Sigmoid colon (tissue), 7 donors: ENCODE results near the gene ASXL1. TPM values are rescaled to one million over a fixed set of nuclear protein-coding genes. Genes with fewer than 3 reads are reported as not detected.

Source experiments
- DNase-seq: peaks from one replicate; pipeline ENCODE4 v3.0.0-alpha.2; 2019
- H3K27ac ChIP-seq, 4 donors: fragments of 200-600 bp; sonication (generic); one replicate each; pipeline ENCODE4 v1.5.1; 2016 to 2019; ENCODE audit warnings: mild to moderate bottlenecking in 1 of 4
- H3K27me3 ChIP-seq, 3 donors: fragments of 200-600 bp; sonication (generic); one replicate each; pipeline ENCODE4 v1.5.1; 2019; ENCODE audit warnings: mild to moderate bottlenecking in 1 of 3
- H3K36me3 ChIP-seq, 4 donors: fragments of 200-600 bp; sonication (generic); one replicate each; pipeline ENCODE4 v1.5.1; 2016 to 2019
- H3K4me1 ChIP-seq, 4 donors: fragments of 200-600 bp; sonication (generic); one replicate each; pipeline ENCODE4 v1.5.1; 2017 to 2019
- H3K4me3 ChIP-seq, 4 donors: fragments of 200-600 bp; sonication (generic); one replicate each; pipeline ENCODE4 v1.5.1; 2017 to 2019; ENCODE audit warnings: mild to moderate bottlenecking in 2 of 4, moderate library complexity in 1 of 4
- H3K9me3 ChIP-seq, 4 donors: fragments of 200-600 bp in 3 of 4; sonication (generic) in 3 of 4; one replicate each; pipeline versions ENCODE4 v1.5.1 to v1.6.1; 2013 to 2019
- EP300 ChIP-seq, 4 donors: sonication (generic); formaldehyde crosslinking; IDR thresholded peaks; one replicate each; pipeline ENCODE4 v1.6.1; 2017; ENCODE audit warnings: antibody characterized with exemption in 4 of 4
- POLR2A ChIP-seq, 2 donors: fragments of 450-650 bp; IDR thresholded peaks; one replicate each; pipeline ENCODE4 v1.6.1; 2016; ENCODE audit warnings: antibody characterized with exemption in 2 of 2, mild to moderate bottlenecking in 2 of 2, moderate library complexity in 2 of 2
- POLR2AphosphoS5 ChIP-seq, 4 donors: sonication (generic); formaldehyde crosslinking; IDR thresholded peaks; one replicate each; pipeline ENCODE4 v1.6.1; 2017; ENCODE audit warnings: antibody characterized with exemption in 4 of 4
- WGBS, 2 donors: extraction: QIAGEN DNeasy Blood & Tissue Kit; methylation state at CpG; one replicate each; pipeline ENCODE4 v1.1.7; 2013; 5-methylcytosine and 5-hydroxymethylcytosine counted together
- intact Hi-C: fragments of 100-400 bp; cut with DNase I; formaldehyde crosslinking; loops from one replicate; pipeline ENCODE4 v1.15.1; 2023
- polyA plus RNA-seq, 3 donors: library from polyadenylated mRNA; stranded (reverse); fragments of 200-250 nt; gene quantifications; one replicate each; pipeline ENCODE4 v1.2.3, GENCODE V29; 2013
- total RNA-seq, 4 donors: library from RNA; depleted of rRNA; stranded (reverse); fragments of >200 nt; gene quantifications; one replicate each; pipeline ENCODE4 v1.1.0, GENCODE V29; 2016
- TF ChIP-seq, protein P1 (sequence below), 4 experiments: fragments of 450-650 bp in 3 of 4; fragments of 200-600 bp in 1 of 4; IDR thresholded peaks; one replicate each; pipeline ENCODE4 v1.5.1; 2016 to 2019; ENCODE audit warnings: antibody characterized with exemption in 4 of 4, mild to moderate bottlenecking in 3 of 4, moderate library complexity in 2 of 4
- donor health status: healthy with polysubstance abuse.
- donor health status: Bipolar disorder and iron deficiency.
- donor health status: healthy.

The ASXL1 gene
- total and polyA plus RNA-seq, 7 donors: 6.0 to 102 (median 46.7) TPM

DNA sequence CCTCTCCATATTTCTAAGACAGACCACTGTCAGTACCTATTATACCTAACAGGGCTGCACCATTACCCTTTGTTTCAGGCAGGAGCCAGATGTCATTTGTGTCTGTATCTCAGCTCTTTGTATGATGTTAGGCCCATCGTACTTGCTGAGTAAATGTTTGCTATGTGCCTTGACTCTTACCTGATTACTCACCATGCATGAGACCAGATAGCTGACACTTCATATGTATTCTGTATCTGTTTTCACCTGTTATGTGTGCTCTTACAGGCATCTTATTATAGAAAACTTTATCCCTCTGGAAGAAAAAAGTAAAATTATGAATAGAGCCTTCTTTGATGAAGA lies 31.7 kb upstream of the ASXL1 start:
- TF ChIP-seq POLR2A (IDR thresholded peaks at IDR 0.05): no peak
- no peak for TF ChIP-seq POLR2AphosphoS5 (IDR thresholded peaks at IDR 0.05)
- no peak for TF ChIP-seq EP300 (IDR thresholded peaks at IDR 0.05)
- TF ChIP-seq, protein P1, sequence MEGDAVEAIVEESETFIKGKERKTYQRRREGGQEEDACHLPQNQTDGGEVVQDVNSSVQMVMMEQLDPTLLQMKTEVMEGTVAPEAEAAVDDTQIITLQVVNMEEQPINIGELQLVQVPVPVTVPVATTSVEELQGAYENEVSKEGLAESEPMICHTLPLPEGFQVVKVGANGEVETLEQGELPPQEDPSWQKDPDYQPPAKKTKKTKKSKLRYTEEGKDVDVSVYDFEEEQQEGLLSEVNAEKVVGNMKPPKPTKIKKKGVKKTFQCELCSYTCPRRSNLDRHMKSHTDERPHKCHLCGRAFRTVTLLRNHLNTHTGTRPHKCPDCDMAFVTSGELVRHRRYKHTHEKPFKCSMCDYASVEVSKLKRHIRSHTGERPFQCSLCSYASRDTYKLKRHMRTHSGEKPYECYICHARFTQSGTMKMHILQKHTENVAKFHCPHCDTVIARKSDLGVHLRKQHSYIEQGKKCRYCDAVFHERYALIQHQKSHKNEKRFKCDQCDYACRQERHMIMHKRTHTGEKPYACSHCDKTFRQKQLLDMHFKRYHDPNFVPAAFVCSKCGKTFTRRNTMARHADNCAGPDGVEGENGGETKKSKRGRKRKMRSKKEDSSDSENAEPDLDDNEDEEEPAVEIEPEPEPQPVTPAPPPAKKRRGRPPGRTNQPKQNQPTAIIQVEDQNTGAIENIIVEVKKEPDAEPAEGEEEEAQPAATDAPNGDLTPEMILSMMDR (IDR thresholded peaks at IDR 0.05): no peak
- no peak for DNase-seq
- Histone ChIP-seq H3K27ac (no peak overlapping the region), H3K4me1 (peaks cover 0 to 8% (median 0%) of the 10 kb centered on the region in 4 donors), H3K9me3 (no peaks in the 10 kb centered on the region), H3K36me3 (peaks cover 8 to 31% (median 15%) of the 10 kb centered on the region in 4 donors), H3K27me3 (no peaks in the 10 kb centered on the region), H3K4me3 (no peak overlapping the region)
- intact Hi-C loops: no loop called here
- 16 to 66% methylated on average over 1 of the region's 1 CpG for WGBS, 2 donors

DNA sequence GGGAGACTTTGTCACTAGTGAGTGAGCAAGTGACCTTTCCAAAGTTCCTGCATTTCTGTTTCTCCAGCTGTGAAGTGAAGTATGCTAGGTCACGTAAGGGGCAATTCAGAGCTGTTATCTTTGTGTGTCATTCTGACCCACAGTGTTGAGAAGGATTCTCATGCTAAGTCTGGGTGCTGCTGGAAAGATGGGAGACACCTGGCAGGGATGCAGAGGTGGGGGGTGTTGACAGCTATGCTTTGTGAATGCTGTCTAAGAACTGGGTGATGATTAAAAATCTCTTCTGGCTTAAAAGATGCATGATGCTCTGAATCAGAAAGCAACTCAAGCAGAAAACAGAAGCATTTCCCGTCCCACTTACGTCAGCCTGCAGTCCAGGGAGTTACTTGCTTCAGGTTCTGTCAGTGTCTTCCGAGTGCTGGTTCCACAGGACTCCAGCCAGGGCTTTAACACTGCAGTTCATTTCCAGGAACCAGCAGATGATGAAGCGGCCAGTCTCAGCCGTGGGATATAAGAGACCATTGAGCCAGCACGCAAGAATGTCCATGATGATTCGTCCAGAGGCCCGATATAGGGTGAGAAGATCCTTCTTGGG lies 30.9 kb upstream of the ASXL1 start:
- H3K27ac ChIP-seq: no peak overlapping the region
- 96 to 97% methylated on average over 9 of the region's 9 CpGs for WGBS, 2 donors
- no peak for DNase-seq
- peaks cover 0 to 8% (median 0%) of the 10 kb centered on the region in 4 donors for H3K4me1 ChIP-seq
- intact Hi-C loops: no loop called here
- H3K4me3 ChIP-seq: no peak overlapping the region
- TF ChIP-seq, protein P1 (IDR thresholded peaks at IDR 0.05): no peak
- TF ChIP-seq POLR2A (IDR thresholded peaks at IDR 0.05): no peak
- no peak for TF ChIP-seq EP300 (IDR thresholded peaks at IDR 0.05)
- no peak for TF ChIP-seq POLR2AphosphoS5 (IDR thresholded peaks at IDR 0.05)
- peaks cover 10 to 38% (median 15%) of the 10 kb centered on the region in 4 donors for H3K36me3 ChIP-seq
- no peaks in the 10 kb centered on the region for H3K9me3 ChIP-seq
- no peaks in the 10 kb centered on the region for H3K27me3 ChIP-seq

DNA sequence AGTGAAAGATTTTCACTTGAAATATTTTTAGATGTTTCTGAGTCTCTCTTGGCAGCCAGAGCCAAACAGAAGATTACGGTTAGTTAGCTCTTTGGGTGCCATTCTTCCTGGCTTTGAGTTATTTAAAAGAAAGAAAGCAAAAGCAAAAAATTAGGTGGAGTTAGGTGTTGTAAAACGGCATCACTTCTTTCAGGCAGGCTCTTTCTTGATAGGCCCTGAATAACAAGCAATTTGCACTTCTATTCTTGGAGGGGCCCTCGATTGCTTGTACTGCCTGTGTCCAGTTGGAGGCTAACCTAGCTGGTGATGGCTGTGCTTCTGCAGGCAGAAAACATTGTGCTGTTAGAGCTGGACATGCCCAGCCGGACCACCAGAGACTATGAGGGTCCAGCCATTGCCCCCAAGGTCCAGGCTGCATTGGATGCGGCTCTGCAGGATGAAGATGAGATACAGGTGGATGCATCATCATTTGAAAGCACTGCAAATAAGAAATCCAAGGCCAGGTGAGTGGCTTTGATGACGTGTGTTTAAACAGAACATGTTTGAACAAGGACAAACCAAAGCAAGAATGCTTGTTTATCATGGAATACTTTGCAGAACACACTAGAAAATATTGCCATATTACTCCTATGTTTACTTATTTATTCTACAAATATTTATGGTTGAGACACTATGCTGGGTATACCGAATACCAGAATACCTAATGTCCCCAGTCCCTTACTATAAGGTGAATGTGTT lies 28.1 kb upstream of the ASXL1 start:
- Histone ChIP-seq H3K27ac (no peak overlapping the region), H3K4me3 (no peak overlapping the region), H3K27me3 (no peaks in the 10 kb centered on the region), H3K4me1 (peaks cover 0 to 13% (median 0%) of the 10 kb centered on the region in 4 donors), H3K9me3 (no peaks in the 10 kb centered on the region), H3K36me3 (peaks cover 10 to 45% (median 15%) of the 10 kb centered on the region in 4 donors)
- intact Hi-C loops: loop anchor here (10.0 kb wide), 1 partner anchor 325 kb away; no protein-coding TSS in a partner anchor
- TF ChIP-seq EP300 (IDR thresholded peaks at IDR 0.05): no peak
- TF ChIP-seq, protein P1 (IDR thresholded peaks at IDR 0.05): no peak
- TF ChIP-seq POLR2A (IDR thresholded peaks at IDR 0.05): no peak
- no peak for TF ChIP-seq POLR2AphosphoS5 (IDR thresholded peaks at IDR 0.05)
- 79 to 87% methylated on average over 7 of the region's 7 CpGs for WGBS, 2 donors
- no peak for DNase-seq

DNA sequence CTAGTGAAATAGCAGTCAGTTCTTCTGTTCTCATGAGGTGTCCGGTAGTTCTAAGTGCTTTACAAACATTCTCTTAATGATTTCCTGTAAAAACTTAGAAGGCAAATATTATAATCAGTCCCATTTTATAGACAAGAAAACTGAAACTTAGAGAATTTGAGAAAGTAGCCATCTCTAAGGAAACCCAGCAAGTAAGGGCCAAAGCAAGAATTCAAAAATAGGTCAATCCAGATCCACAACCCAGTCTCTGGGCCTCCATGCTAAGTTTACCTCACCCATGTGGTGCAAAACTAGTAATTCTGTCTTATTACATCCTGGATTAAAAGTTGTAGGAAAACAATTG lies 27.6 kb upstream of the ASXL1 start:
- Histone ChIP-seq H3K36me3 (peaks cover 10 to 45% (median 15%) of the 10 kb centered on the region in 4 donors), H3K9me3 (no peaks in the 10 kb centered on the region), H3K4me1 (peaks cover 0 to 13% (median 0%) of the 10 kb centered on the region in 4 donors), H3K27ac (no peak overlapping the region), H3K27me3 (no peaks in the 10 kb centered on the region), H3K4me3 (no peak overlapping the region)
- 79 to 81% methylated on average over 1 of the region's 1 CpG for WGBS, 2 donors
- intact Hi-C loops: loop anchor here (10.0 kb wide), 1 partner anchor 324 kb away; no protein-coding TSS in a partner anchor
- TF ChIP-seq EP300 (IDR thresholded peaks at IDR 0.05): no peak
- no peak for TF ChIP-seq POLR2AphosphoS5 (IDR thresholded peaks at IDR 0.05)
- no peak for TF ChIP-seq POLR2A (IDR thresholded peaks at IDR 0.05)
- TF ChIP-seq, protein P1 (IDR thresholded peaks at IDR 0.05): no peak
- no peak for DNase-seq
